ENCODE data around the gene SLC12A5. TPM values are rescaled to one million over a fixed set of nuclear protein-coding genes. Genes with fewer than 3 reads are reported as not detected.

SLC12A5 gene
- total and polyA plus RNA-seq, 9 of the 15 experiments (the other 6 are each of a cell fraction or from before 2014, with no cell fraction given), result 0.36 to 7.5 (median 2.1) TPM

DNA sequence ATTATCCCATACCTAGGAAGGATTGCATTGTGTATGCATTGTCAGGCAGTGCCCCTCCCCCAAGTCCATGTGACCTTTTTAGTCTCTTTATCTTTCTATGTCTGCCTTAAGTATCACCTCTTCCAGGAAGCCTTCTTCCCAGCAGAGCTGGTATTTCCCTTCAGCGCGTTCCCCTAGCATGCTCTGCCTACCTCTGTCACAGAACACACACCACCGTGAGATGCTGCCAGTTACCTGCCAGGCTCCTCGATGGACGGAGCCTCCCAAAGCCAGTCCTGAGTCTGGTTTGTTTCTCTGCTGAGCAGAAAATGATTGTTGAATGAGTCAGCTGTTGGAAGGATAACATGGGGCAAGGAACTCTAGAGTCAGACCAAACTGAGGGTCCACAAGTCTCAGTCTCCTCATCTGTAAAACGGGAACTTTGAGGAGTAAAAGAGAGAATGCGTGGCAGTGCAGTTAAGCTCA is 45.7 kb upstream of the SLC12A5 start (continued):
- TF ChIP-seq, protein P1, sequence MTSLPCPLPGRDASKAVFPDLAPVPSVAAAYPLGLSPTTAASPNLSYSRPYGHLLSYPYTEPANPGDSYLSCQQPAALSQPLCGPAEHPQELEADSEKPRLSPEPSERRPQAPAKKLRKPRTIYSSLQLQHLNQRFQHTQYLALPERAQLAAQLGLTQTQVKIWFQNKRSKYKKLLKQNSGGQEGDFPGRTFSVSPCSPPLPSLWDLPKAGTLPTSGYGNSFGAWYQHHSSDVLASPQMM (CRISPR knock-in tag; IDR thresholded peaks at IDR 0.05), result no peak
- TF ChIP-seq, protein P2, sequence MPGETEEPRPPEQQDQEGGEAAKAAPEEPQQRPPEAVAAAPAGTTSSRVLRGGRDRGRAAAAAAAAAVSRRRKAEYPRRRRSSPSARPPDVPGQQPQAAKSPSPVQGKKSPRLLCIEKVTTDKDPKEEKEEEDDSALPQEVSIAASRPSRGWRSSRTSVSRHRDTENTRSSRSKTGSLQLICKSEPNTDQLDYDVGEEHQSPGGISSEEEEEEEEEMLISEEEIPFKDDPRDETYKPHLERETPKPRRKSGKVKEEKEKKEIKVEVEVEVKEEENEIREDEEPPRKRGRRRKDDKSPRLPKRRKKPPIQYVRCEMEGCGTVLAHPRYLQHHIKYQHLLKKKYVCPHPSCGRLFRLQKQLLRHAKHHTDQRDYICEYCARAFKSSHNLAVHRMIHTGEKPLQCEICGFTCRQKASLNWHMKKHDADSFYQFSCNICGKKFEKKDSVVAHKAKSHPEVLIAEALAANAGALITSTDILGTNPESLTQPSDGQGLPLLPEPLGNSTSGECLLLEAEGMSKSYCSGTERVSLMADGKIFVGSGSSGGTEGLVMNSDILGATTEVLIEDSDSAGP (CRISPR knock-in tag; IDR thresholded peaks at IDR 0.05), result no peak
- TF ChIP-seq GATA2 (CRISPR knock-in tag; IDR thresholded peaks at IDR 0.05) (peak; percentile 51; the same call in 1 of the 2 replicates), ILF3 (IDR thresholded peaks at IDR 0.05; ENCODE audit: borderline replicate concordance) (no peak), ELF4 (CRISPR knock-in tag; IDR thresholded peaks at IDR 0.05) (no peak), CHD4 (IDR thresholded peaks at IDR 0.05; ENCODE audit: insufficient read depth, insufficient replicate concordance, low read depth, low read length, poor library complexity, severe bottlenecking) (peak; percentile 21), ZNF175 (CRISPR knock-in tag; IDR thresholded peaks at IDR 0.05; ENCODE audit: low read depth) (no peak), FOXA3 (CRISPR knock-in tag; conservative IDR thresholded peaks at IDR 0.05 in 1 of 2, IDR thresholded peaks at IDR 0.05 in 1 of 2) (no peak), SPI1 (IDR thresholded peaks at IDR 0.05; ENCODE audit: borderline replicate concordance, low read depth, low read length) (no peak), JUND (IDR thresholded peaks at IDR 0.05; ENCODE audit: borderline replicate concordance, low read depth, low read length) (peak; percentile 34; the same call in 1 of the 2 replicates), JUND (tag; IDR thresholded peaks at IDR 0.05; ENCODE audit: borderline replicate concordance, low read depth, low read length) (peak; percentile 56; the same call in 2 of the 3 replicates), L3MBTL2 (IDR thresholded peaks at IDR 0.05) (peak; percentile 53; the same call in 1 of the 2 replicates), ZNF212 (CRISPR knock-in tag; IDR thresholded peaks at IDR 0.05) (no peak), DMBX1 (CRISPR knock-in tag; IDR thresholded peaks at IDR 0.05; ENCODE audit: borderline replicate concordance) (no peak), ZNF165 (CRISPR knock-in tag; IDR thresholded peaks at IDR 0.05; ENCODE audit: borderline replicate concordance) (no peak), RAD21 (CRISPR knock-in tag; conservative IDR thresholded peaks at IDR 0.05 in 1 of 2, IDR thresholded peaks at IDR 0.05 in 1 of 2) (0 out of 4 replicates have a peak, but pooled peaks of 1 of the 2 experiments have one; percentile 1)
- TF ChIP-seq, protein P3, sequence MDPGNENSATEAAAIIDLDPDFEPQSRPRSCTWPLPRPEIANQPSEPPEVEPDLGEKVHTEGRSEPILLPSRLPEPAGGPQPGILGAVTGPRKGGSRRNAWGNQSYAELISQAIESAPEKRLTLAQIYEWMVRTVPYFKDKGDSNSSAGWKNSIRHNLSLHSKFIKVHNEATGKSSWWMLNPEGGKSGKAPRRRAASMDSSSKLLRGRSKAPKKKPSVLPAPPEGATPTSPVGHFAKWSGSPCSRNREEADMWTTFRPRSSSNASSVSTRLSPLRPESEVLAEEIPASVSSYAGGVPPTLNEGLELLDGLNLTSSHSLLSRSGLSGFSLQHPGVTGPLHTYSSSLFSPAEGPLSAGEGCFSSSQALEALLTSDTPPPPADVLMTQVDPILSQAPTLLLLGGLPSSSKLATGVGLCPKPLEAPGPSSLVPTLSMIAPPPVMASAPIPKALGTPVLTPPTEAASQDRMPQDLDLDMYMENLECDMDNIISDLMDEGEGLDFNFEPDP (CRISPR knock-in tag; IDR thresholded peaks at IDR 0.05), result no peak
- TF ChIP-seq, protein P4, sequence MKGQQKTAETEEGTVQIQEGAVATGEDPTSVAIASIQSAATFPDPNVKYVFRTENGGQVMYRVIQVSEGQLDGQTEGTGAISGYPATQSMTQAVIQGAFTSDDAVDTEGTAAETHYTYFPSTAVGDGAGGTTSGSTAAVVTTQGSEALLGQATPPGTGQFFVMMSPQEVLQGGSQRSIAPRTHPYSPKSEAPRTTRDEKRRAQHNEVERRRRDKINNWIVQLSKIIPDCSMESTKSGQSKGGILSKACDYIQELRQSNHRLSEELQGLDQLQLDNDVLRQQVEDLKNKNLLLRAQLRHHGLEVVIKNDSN (CRISPR knock-in tag; IDR thresholded peaks at IDR 0.05), result peak; percentile 81
- TF ChIP-seq, protein P5, sequence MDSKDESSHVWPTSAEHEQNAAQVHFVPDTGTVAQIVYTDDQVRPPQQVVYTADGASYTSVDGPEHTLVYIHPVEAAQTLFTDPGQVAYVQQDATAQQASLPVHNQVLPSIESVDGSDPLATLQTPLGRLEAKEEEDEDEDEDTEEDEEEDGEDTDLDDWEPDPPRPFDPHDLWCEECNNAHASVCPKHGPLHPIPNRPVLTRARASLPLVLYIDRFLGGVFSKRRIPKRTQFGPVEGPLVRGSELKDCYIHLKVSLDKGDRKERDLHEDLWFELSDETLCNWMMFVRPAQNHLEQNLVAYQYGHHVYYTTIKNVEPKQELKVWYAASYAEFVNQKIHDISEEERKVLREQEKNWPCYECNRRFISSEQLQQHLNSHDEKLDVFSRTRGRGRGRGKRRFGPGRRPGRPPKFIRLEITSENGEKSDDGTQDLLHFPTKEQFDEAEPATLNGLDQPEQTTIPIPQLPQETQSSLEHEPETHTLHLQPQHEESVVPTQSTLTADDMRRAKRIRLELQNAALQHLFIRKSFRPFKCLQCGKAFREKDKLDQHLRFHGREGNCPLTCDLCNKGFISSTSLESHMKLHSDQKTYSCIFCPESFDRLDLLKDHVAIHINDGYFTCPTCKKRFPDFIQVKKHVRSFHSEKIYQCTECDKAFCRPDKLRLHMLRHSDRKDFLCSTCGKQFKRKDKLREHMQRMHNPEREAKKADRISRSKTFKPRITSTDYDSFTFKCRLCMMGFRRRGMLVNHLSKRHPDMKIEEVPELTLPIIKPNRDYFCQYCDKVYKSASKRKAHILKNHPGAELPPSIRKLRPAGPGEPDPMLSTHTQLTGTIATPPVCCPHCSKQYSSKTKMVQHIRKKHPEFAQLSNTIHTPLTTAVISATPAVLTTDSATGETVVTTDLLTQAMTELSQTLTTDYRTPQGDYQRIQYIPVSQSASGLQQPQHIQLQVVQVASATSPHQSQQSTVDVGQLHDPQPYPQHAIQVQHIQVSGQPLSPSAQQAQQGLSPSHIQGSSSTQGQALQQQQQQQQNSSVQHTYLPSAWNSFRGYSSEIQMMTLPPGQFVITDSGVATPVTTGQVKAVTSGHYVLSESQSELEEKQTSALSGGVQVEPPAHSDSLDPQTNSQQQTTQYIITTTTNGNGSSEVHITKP (IDR thresholded peaks at IDR 0.05; ENCODE audit: partially characterized antibody), result peak; percentile 11

Data from K562 (cell line).